Body of pancreas (tissue), 4 donors: Measurements from ENCODE around the gene CHST3.

Experiments used
- POLR2A ChIP-seq, 3 donors: fragments of 450-650 bp; IDR thresholded peaks; one replicate each; pipeline ENCODE4 v1.6.1; 2016; ENCODE audit warnings: antibody characterized with exemption in 3 of 3, mild to moderate bottlenecking in 2 of 3
- TF ChIP-seq, protein P1 (sequence below), 7 experiments: fragments of 450-650 bp in 4 of 7; fragments of 200-600 bp in 3 of 7; sonication (generic) in 3 of 7; IDR thresholded peaks; one replicate each; pipeline ENCODE4 v1.5.1; 2016 to 2019; ENCODE audit warnings: antibody characterized with exemption in 7 of 7

DNA sequence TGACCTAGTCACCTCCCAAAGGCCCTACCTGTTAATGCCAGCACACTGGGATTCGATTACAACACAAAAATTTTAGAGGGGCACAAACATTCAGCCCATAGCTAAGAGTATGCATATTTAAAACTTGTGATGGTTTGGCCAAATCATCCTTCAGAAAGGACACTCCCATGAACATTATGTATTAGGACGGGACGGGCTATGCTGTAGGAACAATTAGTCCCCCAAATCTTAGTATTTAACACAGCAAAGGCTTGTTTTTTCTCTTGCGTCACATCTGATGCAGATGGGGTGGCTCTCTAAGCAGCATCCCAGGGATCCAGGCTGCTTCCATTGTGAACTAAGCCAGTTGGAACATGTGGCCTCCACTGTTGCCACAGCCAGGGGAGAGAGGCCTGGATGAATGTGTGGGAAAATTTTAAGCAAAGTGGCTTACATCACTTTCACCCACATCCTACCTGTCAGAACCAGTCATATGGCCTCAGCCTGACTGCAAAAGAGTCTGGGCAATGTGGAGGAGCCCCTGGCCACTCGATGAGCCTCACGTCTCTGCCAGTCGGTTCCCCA lies 26.6 kb downstream of the CHST3 start:
- TF ChIP-seq, protein P1, sequence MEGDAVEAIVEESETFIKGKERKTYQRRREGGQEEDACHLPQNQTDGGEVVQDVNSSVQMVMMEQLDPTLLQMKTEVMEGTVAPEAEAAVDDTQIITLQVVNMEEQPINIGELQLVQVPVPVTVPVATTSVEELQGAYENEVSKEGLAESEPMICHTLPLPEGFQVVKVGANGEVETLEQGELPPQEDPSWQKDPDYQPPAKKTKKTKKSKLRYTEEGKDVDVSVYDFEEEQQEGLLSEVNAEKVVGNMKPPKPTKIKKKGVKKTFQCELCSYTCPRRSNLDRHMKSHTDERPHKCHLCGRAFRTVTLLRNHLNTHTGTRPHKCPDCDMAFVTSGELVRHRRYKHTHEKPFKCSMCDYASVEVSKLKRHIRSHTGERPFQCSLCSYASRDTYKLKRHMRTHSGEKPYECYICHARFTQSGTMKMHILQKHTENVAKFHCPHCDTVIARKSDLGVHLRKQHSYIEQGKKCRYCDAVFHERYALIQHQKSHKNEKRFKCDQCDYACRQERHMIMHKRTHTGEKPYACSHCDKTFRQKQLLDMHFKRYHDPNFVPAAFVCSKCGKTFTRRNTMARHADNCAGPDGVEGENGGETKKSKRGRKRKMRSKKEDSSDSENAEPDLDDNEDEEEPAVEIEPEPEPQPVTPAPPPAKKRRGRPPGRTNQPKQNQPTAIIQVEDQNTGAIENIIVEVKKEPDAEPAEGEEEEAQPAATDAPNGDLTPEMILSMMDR (IDR thresholded peaks at IDR 0.05), result no peak
- no peak for TF ChIP-seq POLR2A (IDR thresholded peaks at IDR 0.05)
